Inflammatory macrophage treated with lipopolysaccharide for 4 hours (primary cell): ENCODE data around the gene PRRX1.

Experiments
- DNase-seq: peaks from one replicate; pipeline ENCODE4 v3.0.0-alpha.2; 2020

PRRX1 gene

DNA sequence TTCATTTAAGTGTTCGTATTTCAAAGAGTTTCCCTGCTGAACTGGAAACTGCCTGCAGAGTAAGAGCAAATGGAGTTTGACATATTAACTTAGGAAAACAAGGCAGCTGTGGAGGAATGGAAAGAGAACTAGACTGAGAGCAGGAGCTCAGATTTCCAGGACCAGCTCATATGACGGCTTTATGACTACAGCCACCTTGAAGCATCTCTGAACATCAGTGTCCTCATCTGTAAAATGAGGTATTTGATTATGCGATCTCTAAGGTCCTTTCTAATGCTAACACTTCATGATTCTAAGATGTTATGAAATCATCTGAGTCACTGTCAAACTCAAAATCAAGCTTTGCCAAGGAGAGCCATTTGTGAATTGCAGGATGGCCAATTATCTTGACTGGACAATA is 112.3 kb downstream of the PRRX1 start:
- DNase-seq: no peak

DNA sequence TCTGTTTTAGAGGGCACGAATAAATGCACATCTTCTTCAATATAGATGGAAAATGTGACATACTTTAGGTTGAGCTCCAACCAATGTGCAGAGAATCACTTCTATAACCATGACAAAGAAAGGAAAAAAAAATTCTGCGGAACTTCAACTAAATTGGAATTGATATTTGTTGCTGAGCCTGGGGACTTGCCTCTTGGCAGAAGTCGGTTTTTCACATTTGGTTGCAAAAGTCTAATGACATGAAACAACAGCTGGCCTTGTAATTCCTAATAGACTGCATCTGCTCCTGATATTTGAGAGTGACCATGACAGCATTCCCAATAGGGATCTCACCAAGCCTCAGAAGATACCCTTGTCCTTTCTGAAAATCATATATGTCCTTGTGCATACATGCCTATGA is 112.8 kb downstream of the PRRX1 start:
- no peak for DNase-seq
